HG03354 (cell line): ENCODE results near the gene KLHDC1.
"Not testable (repeated sequence)": the region's sequence is repeated elsewhere in the genome, so short reads cannot be mapped to it uniquely, and the experiment has no call there.

Source experiments
- ATAC-seq: cut with Tn5 transposase; IDR thresholded peaks from one replicate; pipeline ENCODE4 v1.9.1; 2021; ENCODE audit warnings: mild to moderate bottlenecking; ENCODE audit not compliant: unreplicated experiment, poor library complexity, severe bottlenecking

The KLHDC1 gene

DNA sequence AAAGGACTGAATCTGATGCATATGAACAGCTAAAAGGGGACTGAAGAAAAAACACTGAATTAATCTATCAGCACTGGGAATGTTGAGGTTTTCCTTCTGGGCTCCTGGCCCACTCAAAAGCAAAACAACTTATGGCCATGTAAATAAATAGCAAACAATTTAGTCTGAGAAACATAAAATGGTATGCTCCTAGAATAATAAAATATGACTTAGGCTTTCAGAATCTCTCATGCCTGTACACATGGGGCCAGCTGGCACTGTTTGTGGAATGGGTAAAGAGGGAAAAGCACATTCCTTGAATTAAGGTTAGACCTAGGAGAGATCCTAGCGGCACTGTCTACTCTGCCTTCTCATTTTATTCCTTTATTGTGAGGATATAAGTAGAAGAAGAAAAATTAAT, 81.2 kb downstream of the KLHDC1 start:
- no peak for ATAC-seq

DNA sequence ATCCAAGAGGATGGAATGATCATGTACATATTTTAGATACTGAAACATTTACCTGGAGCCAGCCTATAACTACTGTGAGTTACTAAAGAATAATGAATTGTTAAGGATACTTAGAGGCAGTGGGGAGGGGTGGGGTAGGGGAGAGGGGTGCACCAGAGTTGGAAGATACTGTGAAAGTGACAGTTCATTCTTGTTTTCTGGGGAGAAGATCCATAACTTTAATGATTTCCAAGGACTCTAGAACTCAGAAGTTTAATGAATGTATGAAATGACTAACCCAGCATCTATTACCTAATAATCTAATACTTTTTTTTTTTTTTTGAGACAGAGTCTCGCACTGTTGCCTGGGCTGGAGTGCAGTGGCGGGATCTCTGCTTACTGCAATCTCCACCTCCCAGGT, 85.5 kb downstream of the KLHDC1 start:
- ATAC-seq, result no peak

GRCh38 chr14:49781040-49781439, 88.1 kb downstream of the KLHDC1 start:
- ATAC-seq, result not testable (repeated sequence)

DNA sequence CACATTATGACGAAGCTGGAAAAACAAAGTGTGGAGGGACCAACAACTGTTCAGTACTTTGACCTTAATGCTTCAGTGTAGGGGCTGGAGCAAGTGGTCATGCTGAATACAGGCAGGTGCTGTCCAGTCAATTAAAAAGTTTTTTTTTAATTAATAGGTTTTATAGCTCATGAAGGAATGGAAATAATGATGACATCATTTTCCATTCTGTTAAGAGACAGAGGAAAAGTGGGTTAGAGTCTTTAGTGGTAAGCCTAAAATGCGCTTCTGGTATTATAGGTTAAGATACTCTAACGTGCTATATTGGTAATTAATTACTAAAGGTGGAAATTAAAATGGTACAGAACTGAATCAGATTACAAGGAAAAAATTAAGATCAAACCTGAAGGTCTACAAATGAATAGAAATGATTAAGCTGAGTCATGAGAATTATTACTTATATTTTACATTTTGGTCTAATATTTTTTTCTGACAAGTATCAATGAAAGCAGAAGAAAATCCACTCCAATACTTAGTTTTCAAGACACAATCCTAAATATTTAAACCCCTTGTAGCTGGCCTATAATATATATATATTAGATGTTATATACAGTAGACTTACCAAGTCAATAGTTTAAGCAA, 90.6 kb downstream of the KLHDC1 start:
- ATAC-seq, result no peak

GRCh38 chr14:49786315-49786714, 93.4 kb downstream of the KLHDC1 start:
- no peak for ATAC-seq

- ATAC-seq, result no peak
Observed at GRCh38 chr14:49792618-49793017, 99.7 kb downstream of the KLHDC1 start.

DNA sequence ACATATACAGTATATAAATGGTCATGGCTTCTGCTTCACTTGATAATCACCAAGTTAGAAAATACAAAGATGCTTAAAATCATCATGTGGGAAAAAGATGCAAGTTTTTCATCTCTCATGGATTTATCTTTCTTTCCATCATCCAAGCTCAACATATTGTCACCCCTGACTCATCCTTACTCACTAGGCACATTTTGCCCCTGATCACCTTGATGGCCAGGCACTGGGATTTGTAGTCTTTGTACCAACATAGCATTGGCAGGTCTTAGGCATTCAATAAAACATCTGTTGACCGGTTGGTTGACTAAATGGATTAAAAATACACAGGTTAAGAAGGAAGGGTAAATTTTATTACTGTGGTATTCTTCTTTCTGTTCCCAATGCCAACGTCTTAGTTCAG, 103.1 kb downstream of the KLHDC1 start:
- ATAC-seq, result no peak
